LNCaP clone FGC (cell line): Measurements from ENCODE around the gene RARB.

Source experiments
- DNase-seq: peaks from one replicate; pipeline ENCODE4 v3.0.0-alpha.2; 2011; ENCODE audit warnings: low read depth
- H3K4me3 ChIP-seq: 2 replicates; pipeline ENCODE4 v1.5.1; 2011; ENCODE audit warnings: mild to moderate bottlenecking, low read depth, low read length, control low read depth
- CTCF ChIP-seq: IDR thresholded peaks from 2 replicates; pipeline ENCODE4 v1.5.1; 2012; ENCODE audit warnings: mild to moderate bottlenecking; ENCODE audit not compliant: control insufficient read depth, insufficient read depth; ENCODE audit errors: extremely low read depth

The RARB gene

GRCh38 chr3:25572919-25573385, 144.9 kb downstream of the RARB start:
- DNase-seq: no peak
- no peak overlapping the region for H3K4me3 ChIP-seq
- no peak for TF ChIP-seq CTCF

GRCh38 chr3:25573386-25574171, 145.5 kb downstream of the RARB start:
- no peak overlapping the region for H3K4me3 ChIP-seq
- DNase-seq: no peak
- no peak for TF ChIP-seq CTCF

- TF ChIP-seq CTCF: no peak
Measured at GRCh38 chr3:25574172-25574765, 146.2 kb downstream of the RARB start.

GRCh38 chr3:25575001-25575400, 146.9 kb downstream of the RARB start:
- H3K4me3 ChIP-seq: no peak overlapping the region
- no peak for TF ChIP-seq CTCF
- DNase-seq: no peak

More at GRCh38 chr3:25574172-25574765, 146.2 kb downstream of the RARB start:
- H3K4me3 ChIP-seq: no peak overlapping the region
- DNase-seq: no peak

GRCh38 chr3:25576146-25576545, 148.1 kb downstream of the RARB start:
- no peak overlapping the region for H3K4me3 ChIP-seq
- TF ChIP-seq CTCF: no peak
- DNase-seq: no peak

GRCh38 chr3:25576831-25577454, 148.9 kb downstream of the RARB start:
- no peak overlapping the region for H3K4me3 ChIP-seq
- no peak for DNase-seq
- no peak for TF ChIP-seq CTCF
